K562 (cell line): ENCODE measurements around the gene DLGAP1. TPM values are rescaled to one million over a fixed set of nuclear protein-coding genes. Genes with fewer than 3 reads are reported as not detected.

Experiments
- ATAC-seq: fragments of 200-7000 bp; cut with Tn5 transposase; 3 replicates; pipeline ENCODE4 v1.9.1; 2020; ENCODE audit warnings: moderate library complexity
- BruUV-seq: library from RNA; stranded (reverse); fragments of 400-500 nt; replicated peaks from 2 replicates; lab custom pipeline; 2021; lab: Mats Ljungman, UMichigan
- CTCF ChIA-PET: fragments of 300-600 bp; formaldehyde crosslinking; extraction: SDS; loops from one replicate; lab custom pipeline; 2021; ENCODE audit warnings: low intra/inter-chr PET ratio; lab: Yijun Ruan, JAX
- POLR2A ChIA-PET: fragments of 300-600, 350-650 bp; sonication (Branson Sonifier 250); formaldehyde crosslinking; extraction: SDS; loops from one replicate; lab custom pipeline; 2021; ENCODE audit warnings: antibody characterized with exemption, inconsistent platforms; lab: Yijun Ruan, JAX
- DNase-seq, 4 experiments: peaks; one replicate each; pipeline versions ENCODE4 v3.0.0 to v3.0.0-alpha.2; 2011 to 2018; ENCODE audit warnings: low spot score in 3 of 4, mixed read lengths in 3 of 4; ENCODE audit errors: extremely low read depth in 1 of 4
- FAIRE-seq: peaks from 2 replicates; lab custom pipeline; 2011; peaks lifted over from hg19 to GRCh38; lab: Jason Lieb, UNC
- H2AFZ ChIP-seq: 2 replicates; pipeline ENCODE4 v1.6.0; 2011; ENCODE audit warnings: low read depth, low read length, control low read depth, inconsistent platforms
- H3K27ac ChIP-seq: fragments of 200-600 bp; 3 replicates; pipeline ENCODE4 v1.8.0; 2011; ENCODE audit warnings: low read depth, mild to moderate bottlenecking, control low read depth, inconsistent platforms, low read length, moderate library complexity, mixed read lengths; ENCODE audit errors: extremely low read depth
- H3K27me3 ChIP-seq, 2 experiments: fragments of 300-600 bp in 1 of 2; 2 replicates in 1 of 2; 3 replicates in 1 of 2; pipeline versions ENCODE4 v1.6.0 to v1.8.0; 2011; ENCODE audit warnings: inconsistent platforms in 2 of 2, low read length in 2 of 2, mild to moderate bottlenecking in 1 of 2, mixed read lengths in 1 of 2, moderate library complexity in 1 of 2; ENCODE audit not compliant: control insufficient read depth in 2 of 2, insufficient read depth in 2 of 2
- H3K36me3 ChIP-seq: fragments of 300-600 bp; 3 replicates; pipeline ENCODE4 v1.8.0; 2011; ENCODE audit warnings: mild to moderate bottlenecking, low read length, inconsistent platforms; ENCODE audit not compliant: control insufficient read depth, insufficient read depth
- H3K4me1 ChIP-seq, 2 experiments: fragments of 200-600 bp in 1 of 2; replicated peaks in 1 of 2; 2 replicates in 1 of 2; 3 replicates in 1 of 2; pipeline versions ENCODE4 v1.5.1 to v1.8.0; 2011; ENCODE audit warnings: inconsistent platforms in 2 of 2, low read length in 2 of 2, mild to moderate bottlenecking in 1 of 2, mixed read lengths in 1 of 2, moderate library complexity in 1 of 2; ENCODE audit not compliant: control insufficient read depth in 2 of 2, insufficient read depth in 2 of 2
- H3K4me2 ChIP-seq: 2 replicates; pipeline ENCODE4 v1.6.1; 2011; ENCODE audit warnings: low read length, control low read depth, inconsistent platforms, mixed read lengths; ENCODE audit not compliant: insufficient read depth
- H3K4me3 ChIP-seq: fragments of 200-600 bp; sonication (generic), shearing (Covaris generic); 2 replicates; pipeline ENCODE4 v1.5.1; 2016; ENCODE audit warnings: control low read depth, inconsistent platforms
- H3K79me2 ChIP-seq: fragments of 200-600 bp; 3 replicates; pipeline ENCODE4 v1.8.0; 2011; ENCODE audit warnings: low read length, inconsistent platforms; ENCODE audit not compliant: control insufficient read depth, insufficient read depth
- H3K9ac ChIP-seq, 2 experiments: 2 replicates each; pipeline versions ENCODE4 v1.6.0 to v1.6.1; 2011; ENCODE audit warnings: low read depth in 2 of 2, low read length in 2 of 2, control low read depth in 1 of 2, inconsistent platforms in 1 of 2, mild to moderate bottlenecking in 1 of 2, mixed read lengths in 1 of 2; ENCODE audit not compliant: insufficient read depth in 1 of 2
- H3K9me1 ChIP-seq: one replicate; pipeline ENCODE4 v1.6.0; 2011; ENCODE audit warnings: inconsistent platforms, mild to moderate bottlenecking, low read length, moderate library complexity; ENCODE audit not compliant: control insufficient read depth, insufficient read depth
- H3K9me3 ChIP-seq: replicated peaks from 2 replicates; pipeline ENCODE4 v1.5.1; 2011; ENCODE audit warnings: low read depth, low read length, inconsistent platforms; ENCODE audit not compliant: control insufficient read depth, insufficient read depth
- H4K20me1 ChIP-seq: replicated peaks from 2 replicates; pipeline ENCODE4 v1.6.1; 2011; ENCODE audit warnings: low read length, inconsistent platforms, mixed read lengths; ENCODE audit not compliant: control insufficient read depth, insufficient read depth
- CBX2 ChIP-seq: fragments of 200-600 bp; sonication (generic); IDR thresholded peaks from one replicate; pipeline ENCODE4 v1.6.1; 2012; ENCODE audit warnings: mild to moderate bottlenecking, low read length, inconsistent platforms; ENCODE audit not compliant: insufficient read depth, poor library complexity, severe bottlenecking
- CEBPG ChIP-seq, 3 experiments: fragments of 200-800 bp in 1 of 3; sonication (Bioruptor generic) in 1 of 3; sonication (generic) in 1 of 3; formaldehyde crosslinking in 1 of 3; IDR thresholded peaks in 2 of 3; conservative IDR thresholded peaks in 1 of 3; 2 replicates each; pipeline versions ENCODE4 v1.6.1 to v1.8.0; 2016 to 2022; ENCODE audit warnings: missing compliant biosample characterization in 2 of 3, missing genetic modification characterization in 2 of 3, mild to moderate bottlenecking in 1 of 3, missing genetic modification reagents in 1 of 3
- ILK ChIP-seq: fragments of 450-650 bp; IDR thresholded peaks from 2 replicates; pipeline ENCODE4 v1.6.1; 2016; ENCODE audit warnings: missing genetic modification characterization, low read depth, mild to moderate bottlenecking, missing compliant biosample characterization, moderate library complexity, borderline replicate concordance
- L3MBTL2 ChIP-seq: fragments of 450-650 bp; IDR thresholded peaks from 2 replicates; pipeline ENCODE4 v1.6.1; 2016; ENCODE audit warnings: mild to moderate bottlenecking, moderate library complexity
- PRMT5 ChIP-seq: sonication (generic); formaldehyde crosslinking; IDR thresholded peaks from 2 replicates; pipeline ENCODE4 v1.5.0; 2020; ENCODE audit warnings: missing genetic modification reagents
- RFX1 ChIP-seq: fragments of 450-650 bp; IDR thresholded peaks from 2 replicates; pipeline ENCODE4 v1.6.1; 2016; ENCODE audit warnings: mild to moderate bottlenecking, moderate library complexity
- SMARCE1 ChIP-seq: fragments of 450-650 bp; IDR thresholded peaks from 2 replicates; pipeline ENCODE4 v1.7.1; 2016; ENCODE audit warnings: mild to moderate bottlenecking
- SRF ChIP-seq, 2 experiments: fragments of 250-450, 450-650 bp in 1 of 2; sonication (Bioruptor Pico) in 1 of 2; sonication (generic) in 1 of 2; formaldehyde crosslinking; IDR thresholded peaks; 2 replicates each; pipeline versions ENCODE4 v1.5.0 to v1.5.1; 2020 to 2022; ENCODE audit warnings: mild to moderate bottlenecking in 1 of 2, missing genetic modification reagents in 1 of 2
- TARDBP ChIP-seq: fragments of 450-650 bp; IDR thresholded peaks from 2 replicates; pipeline ENCODE4 v1.6.1; 2016
- XRCC3 ChIP-seq: fragments of 450-650 bp; IDR thresholded peaks from 2 replicates; pipeline ENCODE4 v1.6.1; 2017; ENCODE audit warnings: mild to moderate bottlenecking, moderate library complexity
- WGBS: fragments of 100-300 bp; shearing (Covaris generic); methylation state at CpG from one replicate; pipeline ENCODE4 v1.1.6; 2016; ENCODE audit warnings: low coverage, mixed read lengths; ENCODE audit not compliant: insufficient coverage; ENCODE audit errors: missing lambda C conversion rate; 5-methylcytosine and 5-hydroxymethylcytosine counted together
- in situ Hi-C: fragments of 300-500 bp; cut with MboI; formaldehyde crosslinking; loops from 4 replicates; pipeline ENCODE4 v1.15.0; 2018; ENCODE audit warnings: inconsistent platforms, mixed read lengths
- intact Hi-C: fragments of 100-400 bp; cut with micrococcal nuclease; formaldehyde crosslinking; loops from 2 replicates; pipeline ENCODE4 v1.14.2; 2022
- polyA plus RNA-seq, 8 experiments: library from polyadenylated mRNA; depleted of rRNA in 4 of 8; stranded (reverse) in 5 of 8; unstranded in 3 of 8; fragments of >200 nt; fragmentation: Nextera tagmentation in 2 of 8; fragmentation: Illumina TruSeq in 1 of 8; extraction: Ambion mirVana in 2 of 8; extraction: Trizol in 1 of 8; gene quantifications; 2 replicates each; pipeline versions ENCODE4 v1.2.1 to v1.2.3, GENCODE V29; 2011 to 2014; ENCODE audit warnings: inconsistent platforms in 1 of 8, missing spikeins in 1 of 8
- total RNA-seq, 7 experiments: library from RNA; depleted of rRNA in 6 of 7; stranded (reverse); fragments of >200 nt in 6 of 7; fragmentation: Illumina TruSeq in 2 of 7; extraction: Trizol in 2 of 7; gene quantifications; 2 replicates each; pipeline versions ENCODE4 v1.2.1 to v1.2.3, GENCODE V29; 2011 to 2021; ENCODE audit warnings: low replicate concordance in 1 of 7
- TF ChIP-seq, protein P1 (sequence below): sonication (generic); formaldehyde crosslinking; IDR thresholded peaks from 2 replicates; pipeline ENCODE4 v1.8.1; 2023; ENCODE audit warnings: mild to moderate bottlenecking, missing genetic modification reagents
- TF ChIP-seq, protein P2 (sequence below): fragments of 250-450 bp; sonication (Bioruptor Pico); IDR thresholded peaks from 2 replicates; pipeline ENCODE4 v1.6.1; 2021; ENCODE audit warnings: mild to moderate bottlenecking

DLGAP1 gene
- total and polyA plus RNA-seq, 9 of the 15 experiments (the other 6 are each of a cell fraction or from before 2014, with no cell fraction given) = 0.04 to 0.22 (median 0.08) TPM

DNA sequence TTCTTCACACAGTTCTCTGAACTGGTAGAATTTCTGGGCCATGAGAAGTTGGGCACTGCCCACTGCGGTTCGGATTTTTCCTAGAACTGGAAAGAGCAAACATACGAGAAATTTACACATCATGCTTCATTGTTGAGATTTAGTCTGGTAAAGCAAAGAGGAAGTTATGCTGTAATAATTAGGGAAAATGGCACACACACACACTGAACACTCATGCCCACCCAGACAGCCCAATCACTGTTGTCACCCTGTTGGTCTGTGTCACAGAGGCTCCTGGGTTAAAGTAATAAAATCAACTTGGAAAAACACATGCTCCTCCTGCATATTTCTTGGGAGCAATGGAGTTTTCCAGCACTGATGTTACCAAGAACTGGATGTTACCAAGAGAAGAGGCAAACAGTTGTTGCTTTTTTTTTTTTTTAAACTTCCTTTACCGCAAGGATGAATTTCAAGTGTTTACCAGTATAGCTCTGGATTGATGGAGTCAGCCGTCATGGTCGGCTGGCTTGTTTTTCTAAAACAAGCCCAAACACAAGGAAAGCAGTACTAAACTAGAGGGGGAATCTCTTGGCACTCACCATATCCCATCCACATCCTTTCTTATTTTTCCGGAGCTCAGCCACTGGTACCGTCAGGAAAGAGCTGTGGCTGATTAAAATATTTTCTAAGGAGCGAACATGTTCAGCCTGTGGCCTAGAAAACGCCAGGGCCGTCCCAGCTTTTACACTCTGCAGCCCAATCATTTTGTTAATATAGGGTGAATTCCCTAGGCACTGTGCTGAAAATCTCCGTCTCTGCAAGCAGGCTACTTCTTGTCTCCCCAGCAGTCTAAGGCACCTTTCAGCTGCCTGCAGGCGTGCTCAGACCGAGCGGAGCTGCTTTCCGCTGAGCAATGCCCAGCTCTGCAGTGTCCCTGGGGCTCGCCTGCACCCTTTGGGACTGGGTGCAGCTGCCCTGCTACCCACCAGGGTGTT lies 946.2 kb downstream of the DLGAP1 start:
- Histone ChIP-seq H3K27ac (no peak overlapping the region), H3K4me3 (no peak overlapping the region), H2AFZ (peak overlapping the region; percentile 50), H3K4me2 (no peak overlapping the region), H3K4me1 (peaks cover 3 to 14% of the 10 kb centered on the region in 2 experiments; a peak in 4 of 5 replicates), H3K27me3 (no peaks in the 10 kb centered on the region), H3K9ac (peak overlapping the region in 1 of 2 experiments; percentile 50; a peak in 1 of 4 replicates), H4K20me1 (no peaks in the 10 kb centered on the region), H3K79me2 (no peaks in the 10 kb centered on the region), H3K9me1 (no peaks in the 10 kb centered on the region), H3K36me3 (no peaks in the 10 kb centered on the region), H3K9me3 (no peaks in the 10 kb centered on the region)
- FAIRE-seq = no peak
- ATAC-seq = peak; percentile 43
- TF ChIP-seq L3MBTL2 (no peak), RFX1 (no peak), TARDBP (no peak), SMARCE1 (no peak), PRMT5 (no peak), XRCC3 (no peak), CEBPG (CRISPR knock-in tag; IDR thresholded peaks at IDR 0.05) (no peak), CEBPG (tag; conservative IDR thresholded peaks at IDR 0.05 in 1 of 2, IDR thresholded peaks at IDR 0.05 in 1 of 2) (no peak), ILK (tag) (no peak), SRF (CRISPR knock-in tag; IDR thresholded peaks at IDR 0.05) (no peak), CBX2 (no peak)
- TF ChIP-seq, protein P1, sequence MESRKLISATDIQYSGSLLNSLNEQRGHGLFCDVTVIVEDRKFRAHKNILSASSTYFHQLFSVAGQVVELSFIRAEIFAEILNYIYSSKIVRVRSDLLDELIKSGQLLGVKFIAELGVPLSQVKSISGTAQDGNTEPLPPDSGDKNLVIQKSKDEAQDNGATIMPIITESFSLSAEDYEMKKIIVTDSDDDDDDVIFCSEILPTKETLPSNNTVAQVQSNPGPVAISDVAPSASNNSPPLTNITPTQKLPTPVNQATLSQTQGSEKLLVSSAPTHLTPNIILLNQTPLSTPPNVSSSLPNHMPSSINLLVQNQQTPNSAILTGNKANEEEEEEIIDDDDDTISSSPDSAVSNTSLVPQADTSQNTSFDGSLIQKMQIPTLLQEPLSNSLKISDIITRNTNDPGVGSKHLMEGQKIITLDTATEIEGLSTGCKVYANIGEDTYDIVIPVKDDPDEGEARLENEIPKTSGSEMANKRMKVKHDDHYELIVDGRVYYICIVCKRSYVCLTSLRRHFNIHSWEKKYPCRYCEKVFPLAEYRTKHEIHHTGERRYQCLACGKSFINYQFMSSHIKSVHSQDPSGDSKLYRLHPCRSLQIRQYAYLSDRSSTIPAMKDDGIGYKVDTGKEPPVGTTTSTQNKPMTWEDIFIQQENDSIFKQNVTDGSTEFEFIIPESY (CRISPR knock-in tag) = no peak
- TF ChIP-seq, protein P2, sequence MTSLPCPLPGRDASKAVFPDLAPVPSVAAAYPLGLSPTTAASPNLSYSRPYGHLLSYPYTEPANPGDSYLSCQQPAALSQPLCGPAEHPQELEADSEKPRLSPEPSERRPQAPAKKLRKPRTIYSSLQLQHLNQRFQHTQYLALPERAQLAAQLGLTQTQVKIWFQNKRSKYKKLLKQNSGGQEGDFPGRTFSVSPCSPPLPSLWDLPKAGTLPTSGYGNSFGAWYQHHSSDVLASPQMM (CRISPR knock-in tag) = no peak
- BruUV-seq = no TSS peak
- 63% methylated on average over 17 of the region's 17 CpGs for WGBS
- CTCF ChIA-PET = no interaction called here
- POLR2A ChIA-PET = interaction anchor here (0.8 to 1.9 kb wide), 7 partner anchors 9 to 144 kb away, joined by 3 to 5 read pairs (median 3); no protein-coding TSS in a partner anchor
- in situ Hi-C loops = no loop called here
- intact Hi-C loops = loop anchor here (5.0 kb wide), 1 partner anchor 78 kb away; no protein-coding TSS in a partner anchor
- no peak for DNase-seq
